Hematopoietic multipotent progenitor cell treated with erythropoietin and hydrocortisone succinate and interleukin-3 and kit ligand, for 4 days (in vitro differentiated cells): ENCODE data around the gene DPCD.
"Not testable (repeated sequence)": the region's sequence is repeated elsewhere in the genome, so short reads cannot be mapped to it uniquely, and the experiment has no call there.

Source experiments
- DNase-seq: peaks from one replicate; pipeline ENCODE4 v3.0.0-alpha.2; 2015

Gene DPCD

GRCh38 chr10:101588879-101589278, 758 bp downstream of the DPCD start:
- DNase-seq = peak; percentile 39

DNA sequence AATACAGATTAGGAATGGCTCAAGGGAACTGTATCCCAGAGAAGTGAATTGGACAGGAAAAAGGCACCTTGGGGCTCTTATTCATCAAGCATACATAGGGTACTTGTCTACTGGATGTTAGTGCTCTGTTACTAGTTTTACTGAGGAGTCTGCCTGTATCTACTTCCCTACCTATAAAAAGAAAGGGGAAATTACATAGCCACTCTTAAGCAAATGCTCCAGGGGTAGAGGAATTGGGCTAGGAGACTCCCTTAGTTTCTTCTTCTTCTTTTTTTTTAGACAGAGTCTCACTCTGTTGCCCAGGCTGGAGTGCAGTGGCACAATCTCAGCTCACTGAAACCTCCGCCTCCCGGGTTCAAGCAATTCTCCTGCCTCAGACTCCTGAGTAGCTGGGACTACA, 5.2 kb downstream of the DPCD start:
- DNase-seq = not testable (repeated sequence)

GRCh38 chr10:101595591-101596433, 7.7 kb downstream of the DPCD start:
- no peak for DNase-seq

DNA sequence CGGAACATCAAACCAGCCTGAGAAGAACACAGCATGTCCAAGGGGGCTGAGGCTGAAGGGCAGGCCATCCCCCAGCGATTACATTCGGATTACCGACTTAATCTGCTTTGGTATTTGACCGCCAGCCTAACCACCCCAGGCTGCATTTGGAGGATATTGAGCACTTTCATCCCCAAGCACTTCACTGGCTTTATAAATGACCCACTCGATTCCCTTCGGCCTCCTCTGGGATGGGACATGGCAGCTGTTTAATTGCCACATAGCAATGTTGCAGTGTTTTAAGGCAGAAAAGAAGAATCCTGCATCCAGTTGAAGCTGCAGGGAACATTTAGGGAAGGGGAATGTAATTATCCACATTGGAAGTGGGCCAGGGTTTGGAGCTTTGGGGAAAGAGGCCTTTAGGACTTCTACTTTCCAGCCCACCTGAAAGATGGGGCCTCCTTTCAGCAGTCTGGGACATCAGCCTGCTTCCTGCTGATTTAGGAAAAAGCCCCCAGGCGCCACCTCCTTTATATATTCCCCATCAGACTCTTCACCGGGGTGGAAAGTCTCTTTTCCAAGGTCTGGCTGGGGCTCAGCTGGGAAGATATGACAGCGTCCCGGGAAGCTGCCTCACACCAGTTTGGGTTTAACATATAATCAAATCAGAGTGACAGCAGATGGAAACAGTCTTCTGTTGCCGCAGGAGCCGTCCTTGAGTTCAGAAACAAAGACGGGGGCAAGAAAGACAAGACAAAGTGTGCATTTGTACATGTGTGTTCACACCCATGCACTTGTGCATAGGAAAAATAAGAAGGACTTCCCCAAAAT, 9.2 kb downstream of the DPCD start:
- DNase-seq = no peak

DNA sequence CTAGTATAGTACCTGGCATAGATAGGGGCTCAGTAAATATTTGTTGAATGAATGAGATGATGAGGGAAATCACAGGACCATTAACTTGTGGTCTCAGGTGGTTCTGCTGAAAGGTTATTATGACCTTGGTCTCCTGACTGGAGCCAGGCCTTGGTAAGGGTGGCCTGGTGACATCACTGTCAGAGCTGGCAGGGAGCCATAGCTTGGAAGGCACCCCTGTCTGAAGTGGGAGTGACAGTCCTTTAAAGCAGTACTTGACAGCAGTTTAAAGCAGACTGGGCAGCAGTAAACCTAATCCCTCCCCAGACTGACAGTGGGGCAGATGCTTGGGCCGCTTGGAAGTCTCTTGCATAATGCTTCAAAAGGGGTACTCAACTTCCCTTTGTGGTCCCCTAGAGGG, 13.4 kb downstream of the DPCD start:
- no peak for DNase-seq

- DNase-seq = peak; percentile 92
Observed at GRCh38 chr10:101602761-101603398, 14.8 kb downstream of the DPCD start.

- no peak for DNase-seq
Observed at GRCh38 chr10:101607124-101607523, 19.0 kb downstream of the DPCD start.

DNA sequence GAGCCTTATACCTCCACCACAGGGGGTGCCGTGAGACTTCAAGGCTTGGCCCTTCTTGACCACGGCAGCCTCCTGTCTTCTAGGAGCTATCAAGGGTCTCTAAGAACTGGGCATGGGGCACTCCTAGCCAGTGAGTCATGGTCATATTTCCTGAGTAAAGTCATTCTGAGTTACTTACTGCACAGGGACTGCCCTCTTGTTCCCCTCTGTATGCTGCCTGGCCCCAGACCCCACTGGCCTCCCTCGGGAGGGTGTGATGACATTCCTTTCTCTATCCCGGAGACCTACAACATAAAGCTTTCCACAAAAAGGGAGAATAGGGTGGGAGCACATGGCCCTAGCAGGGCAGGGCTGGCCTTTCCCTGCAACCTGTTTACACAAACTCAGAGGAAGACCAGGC, 21.4 kb downstream of the DPCD start:
- DNase-seq = no peak

- DNase-seq = peak; percentile 24
Observed at GRCh38 chr10:101611096-101611905, 23.2 kb downstream of the DPCD start.

GRCh38 chr10:101612086-101612485, 24.0 kb downstream of the DPCD start:
- DNase-seq = no peak

DNA sequence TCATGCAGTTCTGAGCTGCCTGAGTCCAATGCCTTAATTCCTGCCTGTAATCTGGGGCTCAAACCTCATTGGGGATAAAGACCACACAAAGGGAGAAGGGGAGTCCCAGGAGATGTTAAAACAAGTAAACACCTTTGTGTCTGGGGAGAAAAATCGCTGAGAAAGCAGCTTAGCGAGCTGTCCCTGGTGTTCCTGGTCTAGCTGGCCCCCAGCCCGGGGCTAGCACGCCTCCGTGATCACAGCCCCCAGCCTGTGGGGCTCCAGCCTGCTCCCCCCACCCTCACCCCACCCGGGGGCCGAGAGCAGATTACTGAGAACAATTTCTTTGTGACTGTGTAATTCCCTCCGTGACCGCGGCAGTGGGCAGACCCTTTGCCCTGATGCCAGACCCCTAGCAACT, 24.8 kb downstream of the DPCD start:
- DNase-seq = no peak

- DNase-seq = no peak
Observed at GRCh38 chr10:101613646-101614045, 25.5 kb downstream of the DPCD start.

- DNase-seq = no peak
Observed at GRCh38 chr10:101614663-101615524, 26.8 kb downstream of the DPCD start.

- no peak for DNase-seq
Observed at GRCh38 chr10:101615525-101616116, 27.5 kb downstream of the DPCD start.

GRCh38 chr10:101616415-101617101, 28.4 kb downstream of the DPCD start:
- no peak for DNase-seq

GRCh38 chr10:101617102-101617823, 29.1 kb downstream of the DPCD start:
- peak; percentile 43 for DNase-seq

- no peak for DNase-seq
Observed at GRCh38 chr10:101617824-101618568, 29.9 kb downstream of the DPCD start.

DNA sequence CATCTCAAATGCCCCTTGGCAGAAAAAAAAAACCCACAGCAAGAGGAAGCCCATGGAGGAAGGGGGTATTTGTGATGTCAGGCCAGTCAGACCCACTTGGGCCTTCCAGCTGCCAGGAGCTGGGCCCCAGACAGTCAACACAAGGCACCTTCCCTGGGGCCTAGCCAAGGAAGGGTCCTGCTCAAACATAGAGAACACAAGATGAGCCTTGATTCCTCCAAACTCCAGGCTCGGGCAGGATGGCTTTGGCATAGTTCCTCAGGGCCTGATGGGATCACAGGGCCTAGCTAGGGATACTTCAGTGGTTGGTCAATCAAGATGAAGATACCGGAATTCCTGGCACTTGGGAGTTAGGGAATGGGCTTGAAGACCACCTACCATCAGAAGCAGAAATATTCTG, 30.8 kb downstream of the DPCD start:
- no peak for DNase-seq

- DNase-seq = no peak
Observed at GRCh38 chr10:101619983-101620382, 31.9 kb downstream of the DPCD start.
